Measurements from ENCODE around the gene MED13L.
"Not testable (repeated sequence)": the region's sequence is repeated elsewhere in the genome, so short reads cannot be mapped to it uniquely, and the experiment has no call there.

Gene MED13L

DNA sequence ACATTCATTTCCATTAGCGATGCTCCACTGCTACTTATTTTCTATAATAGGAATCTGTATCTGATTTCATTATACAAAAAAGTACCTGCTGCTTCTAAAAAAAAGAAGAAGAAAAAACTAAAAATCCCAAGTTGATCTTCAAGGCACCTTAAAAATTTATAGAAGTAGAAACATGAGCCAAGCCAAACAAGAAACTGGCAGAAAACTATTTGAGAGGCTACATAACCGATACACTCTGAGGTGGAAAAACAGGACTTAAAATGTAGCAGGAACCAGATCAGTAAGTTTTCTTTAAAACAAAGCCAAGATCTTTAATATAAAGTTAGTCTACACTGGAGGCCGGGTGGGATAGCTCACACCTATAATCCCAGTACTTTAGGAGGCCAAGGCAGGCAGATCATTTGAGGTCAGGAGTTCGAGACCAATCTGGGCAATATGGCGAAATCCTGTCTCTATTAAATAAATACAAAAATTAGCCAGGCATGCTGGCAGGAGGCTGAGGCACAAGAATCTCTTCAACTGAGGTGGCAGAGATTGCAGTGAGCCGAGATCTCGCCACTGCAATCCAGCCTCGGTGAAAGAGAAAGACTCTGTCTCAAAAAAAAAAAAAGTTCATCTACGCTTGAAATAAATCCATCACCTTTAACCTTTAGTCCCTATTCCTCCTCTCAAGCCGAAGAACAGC, 278.6 kb downstream of the MED13L start:
- no peak for DNase-seq

DNA sequence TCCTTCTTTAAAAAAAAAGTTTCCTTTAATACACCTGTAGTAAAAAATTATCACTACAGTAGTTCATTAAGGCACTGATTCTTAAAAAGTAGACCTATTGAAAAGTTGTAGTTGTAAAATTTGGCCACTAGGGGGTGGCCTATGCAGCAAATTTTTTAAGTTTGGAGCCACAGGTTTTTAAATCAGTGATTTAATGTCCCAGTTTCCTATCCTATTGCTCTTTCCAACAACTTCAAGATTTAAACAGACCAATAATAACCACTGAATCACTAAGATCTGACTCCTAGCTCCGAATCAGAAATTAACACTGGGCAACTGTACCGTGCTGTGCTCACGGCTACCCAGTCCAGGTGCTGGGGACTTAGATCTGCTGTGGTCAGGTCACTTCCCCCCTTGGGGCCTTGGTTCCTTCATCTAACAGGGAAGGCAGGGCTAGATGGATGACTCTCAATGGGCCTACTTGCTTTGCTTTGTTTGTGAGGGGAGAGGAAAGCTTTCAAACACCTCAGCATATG, 279.3 kb downstream of the MED13L start:
- DNase-seq: no peak

DNA sequence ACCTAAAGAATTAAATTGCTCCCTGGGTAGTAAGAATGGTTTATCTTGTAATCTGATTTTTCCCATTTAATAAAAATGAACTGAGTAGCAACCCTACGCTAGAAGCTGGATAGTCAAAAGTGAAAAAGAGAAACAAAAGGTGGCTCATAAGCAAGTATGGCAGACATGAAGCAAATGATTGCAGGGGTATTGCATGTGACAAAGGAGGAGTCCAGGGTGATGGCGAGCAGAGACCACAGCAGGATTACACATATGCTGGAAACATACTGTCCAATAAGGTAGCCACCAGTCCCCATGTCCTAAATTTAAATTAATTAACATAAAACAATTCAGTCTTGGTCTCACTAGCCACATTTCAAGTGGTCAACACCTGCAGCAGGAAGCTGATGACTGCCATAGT, 283.8 kb downstream of the MED13L start:
- DNase-seq: no peak

DNA sequence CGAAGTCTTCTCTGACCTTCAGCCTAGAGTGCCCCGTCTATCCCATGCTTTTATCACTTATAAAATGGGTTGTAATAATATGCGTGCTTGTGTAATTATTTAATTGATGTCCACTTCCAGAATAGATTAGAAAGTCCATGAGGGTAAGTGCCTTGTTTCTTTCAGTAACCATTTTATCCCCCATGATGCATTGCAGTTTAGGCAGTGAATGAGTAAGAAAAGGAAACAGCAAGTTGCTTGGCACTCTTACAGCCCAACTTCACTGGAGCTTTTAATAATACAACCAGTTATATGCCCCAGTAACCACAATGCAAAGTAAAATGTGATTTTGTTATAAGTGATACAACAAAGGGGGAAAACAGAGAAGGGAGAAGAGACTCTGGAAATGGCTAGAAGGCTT, 287.3 kb downstream of the MED13L start:
- DNase-seq: no peak

DNA sequence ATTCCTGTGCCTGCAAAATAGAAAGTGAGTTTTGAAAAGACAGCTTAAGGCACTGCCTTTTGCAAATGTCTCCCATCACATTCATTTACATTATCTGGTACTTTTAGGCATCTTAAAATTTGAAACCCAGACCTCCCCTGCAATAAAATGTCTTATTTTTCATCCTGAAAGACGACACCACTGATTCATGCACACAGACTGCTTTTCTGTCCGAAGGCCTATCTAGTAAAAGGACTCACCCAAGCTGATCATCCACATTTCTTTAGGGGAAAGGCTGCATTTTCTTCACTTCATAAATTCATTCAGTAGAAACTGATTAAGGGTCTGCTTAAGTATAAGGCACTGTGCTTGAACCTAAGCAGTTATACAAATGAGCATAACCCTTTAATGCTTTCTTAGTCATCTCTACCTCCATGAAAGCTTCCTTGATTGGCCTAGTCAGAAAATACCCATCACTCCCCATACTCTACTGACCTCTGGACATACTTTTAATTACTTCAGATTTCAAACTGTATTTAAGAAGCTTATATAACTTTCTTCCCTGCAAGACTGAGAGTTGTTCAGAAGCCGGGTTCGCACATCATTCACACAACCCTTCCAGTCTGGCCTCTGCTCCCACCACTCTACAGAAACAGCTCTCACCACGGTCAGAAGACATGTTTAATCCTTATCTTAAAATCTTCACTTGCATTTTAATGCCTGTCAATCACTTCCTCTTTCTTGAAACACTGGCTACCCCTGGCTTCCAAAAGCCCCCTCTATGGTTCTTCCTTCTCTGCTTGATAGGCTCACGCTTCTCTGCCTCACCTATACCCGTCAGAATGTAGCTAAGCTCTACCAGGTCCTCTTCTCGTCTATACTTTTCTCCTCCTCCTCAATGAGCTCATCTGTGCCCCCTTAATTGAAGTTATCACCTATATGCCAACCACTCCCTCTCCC, 288.6 kb downstream of the MED13L start:
- no peak for DNase-seq

DNA sequence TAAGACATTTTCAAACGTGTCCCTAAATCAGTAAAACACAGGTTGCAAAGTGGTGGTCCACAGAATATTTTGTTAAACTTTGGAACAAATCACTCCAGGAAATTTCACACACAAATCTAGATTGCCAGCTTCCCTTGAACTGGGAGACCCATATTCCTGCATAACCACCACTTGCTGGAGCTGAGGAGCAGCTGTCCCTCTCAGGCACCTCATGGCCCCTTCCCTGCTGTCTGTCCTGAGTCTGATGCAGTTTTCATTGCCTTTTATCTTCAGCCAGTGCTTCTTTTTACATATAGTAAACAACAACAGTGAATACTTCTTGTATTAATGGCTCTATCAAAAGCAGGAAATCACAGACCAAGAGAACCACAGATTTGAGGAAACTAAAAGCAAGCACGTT, 289.3 kb downstream of the MED13L start:
- DNase-seq: no peak

DNA sequence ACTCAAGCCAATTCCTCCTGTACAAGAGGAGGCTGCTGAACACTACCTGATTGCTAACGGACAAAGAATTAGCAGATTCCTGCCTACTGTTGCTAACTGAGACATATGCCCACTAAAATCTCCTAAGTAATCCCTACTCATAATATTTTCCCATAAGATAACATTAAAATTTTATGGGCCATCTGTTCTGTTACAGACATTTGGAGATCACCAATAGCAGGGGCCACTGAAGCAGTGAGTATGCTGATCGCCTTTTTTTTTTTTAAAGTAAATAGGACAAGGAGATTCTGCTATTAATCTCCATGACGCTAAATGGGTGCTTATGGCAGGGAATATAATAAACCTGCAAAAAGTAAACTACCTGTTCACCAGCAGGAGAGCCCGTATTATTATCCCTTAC, 292.9 kb downstream of the MED13L start:
- no peak for DNase-seq

DNA sequence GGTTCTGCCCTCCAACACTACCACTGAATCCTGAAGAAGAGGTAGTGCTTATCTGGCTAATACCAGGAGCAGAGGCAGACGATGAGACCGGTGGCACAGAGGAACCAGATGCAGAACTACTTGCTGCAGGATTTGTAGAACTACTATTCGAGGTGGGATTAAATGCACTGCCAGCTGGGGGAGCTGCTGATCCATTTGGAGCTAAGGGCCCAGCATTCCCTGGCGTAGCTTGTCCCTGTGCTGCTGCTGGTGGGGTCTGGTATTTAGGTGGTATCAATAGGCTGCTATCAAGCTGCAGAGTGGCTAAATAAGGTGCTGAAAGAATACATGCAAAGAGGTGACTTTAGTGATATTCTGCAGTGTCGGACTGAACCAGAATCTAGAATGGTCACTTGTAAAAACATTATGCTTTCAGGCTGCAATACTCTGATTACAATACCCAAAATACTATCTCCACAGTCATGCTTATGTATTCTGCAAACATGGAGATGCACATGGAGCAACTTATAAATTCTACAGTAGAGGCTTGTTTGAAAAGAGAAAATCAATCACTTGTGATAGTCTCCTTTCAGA, 294.2 kb downstream of the MED13L start:
- DNase-seq: no peak

DNA sequence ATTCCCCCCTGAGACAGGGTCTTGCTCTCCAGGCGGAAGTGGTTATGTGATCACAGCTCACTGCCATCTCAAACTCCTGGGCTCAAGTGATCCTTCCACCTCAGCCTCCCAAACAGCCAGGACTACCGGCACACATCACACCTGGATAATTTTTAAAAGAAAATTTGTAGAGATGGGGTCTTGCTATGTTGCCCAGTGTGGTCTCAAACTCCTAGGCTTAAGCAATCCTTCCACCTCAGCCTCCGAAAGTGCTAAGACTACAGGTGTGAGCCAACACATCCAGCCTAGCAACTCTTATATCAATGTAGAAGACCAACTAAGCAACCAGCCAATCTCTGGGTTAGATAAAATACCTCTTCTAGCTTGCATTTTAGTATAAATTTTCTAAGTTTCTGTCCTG, 297.2 kb downstream of the MED13L start:
- DNase-seq: no peak

DNA sequence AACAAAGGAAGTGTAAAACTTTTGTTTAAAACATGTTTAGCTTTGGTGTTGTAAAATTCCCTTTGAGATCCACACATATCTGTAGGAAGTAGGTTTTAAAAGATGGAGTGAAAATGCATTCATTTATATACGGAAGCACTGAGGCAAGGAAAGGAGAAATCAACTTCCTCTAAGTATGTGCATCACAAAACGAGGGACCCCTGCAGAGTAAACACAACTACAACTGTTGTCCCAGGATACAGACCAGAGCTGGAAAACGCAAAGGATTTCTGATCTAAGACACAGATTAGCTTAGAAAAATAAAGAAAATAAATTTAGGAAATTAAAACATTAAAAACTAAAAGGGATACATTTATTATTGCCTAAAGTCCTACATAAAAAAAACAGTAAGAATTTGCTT, 297.6 kb downstream of the MED13L start:
- no peak for DNase-seq

DNA sequence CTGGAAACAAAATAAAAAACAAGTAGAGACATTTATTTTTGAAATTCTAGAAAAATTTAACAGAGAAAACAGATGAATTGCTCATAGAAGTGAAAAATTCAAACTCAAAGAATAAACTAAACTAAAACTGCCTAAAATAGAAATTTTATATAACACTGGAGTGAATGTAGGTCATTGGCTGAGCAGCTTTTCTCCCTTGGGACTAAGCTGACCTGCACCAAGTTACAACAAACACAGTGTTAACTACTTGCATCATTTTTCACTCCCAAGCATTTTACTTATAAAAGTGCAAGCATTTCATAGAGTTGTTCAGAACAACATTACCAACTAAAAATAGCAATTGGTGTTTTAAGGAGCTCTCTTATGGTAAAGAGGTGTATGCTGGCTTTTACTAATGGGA, 298.1 kb downstream of the MED13L start:
- DNase-seq: no peak

DNA sequence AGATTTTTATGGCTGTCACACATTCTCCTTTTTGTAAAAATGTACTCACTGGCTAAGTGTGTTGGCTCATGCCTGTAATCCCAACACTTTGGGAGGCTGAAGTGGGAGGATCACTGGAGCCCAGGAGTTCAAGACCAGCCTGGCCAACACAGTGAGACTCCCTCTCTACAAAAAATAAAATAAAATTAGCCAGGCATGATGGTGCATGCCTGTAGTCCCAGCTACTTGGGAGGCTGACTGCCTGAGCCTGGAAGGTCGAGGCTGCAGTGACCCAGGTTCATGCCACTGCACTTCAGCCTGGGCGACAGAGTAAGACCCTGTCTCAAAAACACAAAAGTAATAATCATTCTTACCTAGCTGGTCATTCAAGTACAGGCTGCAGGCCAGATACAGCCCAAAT, 300.7 kb downstream of the MED13L start:
- not testable (repeated sequence) for DNase-seq

DNA sequence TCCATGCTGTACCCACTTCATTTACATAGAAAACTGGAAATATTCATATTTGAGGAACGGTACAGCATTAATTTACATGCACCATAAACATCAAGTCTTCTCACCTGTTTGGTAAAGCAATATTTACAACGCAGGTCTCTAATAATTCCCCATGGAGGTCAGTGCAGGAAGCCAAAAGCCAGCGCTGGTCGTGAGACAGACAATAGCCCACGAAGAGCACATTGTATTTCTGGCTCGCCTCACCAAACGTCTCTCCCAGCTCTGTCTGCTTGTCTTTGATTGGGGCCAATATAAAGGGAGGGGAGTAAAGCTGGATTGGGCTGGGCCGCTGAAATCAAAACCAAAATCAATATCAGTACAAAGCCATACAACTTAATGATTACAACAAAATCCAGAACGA, 302.1 kb downstream of the MED13L start:
- no peak for DNase-seq

DNA sequence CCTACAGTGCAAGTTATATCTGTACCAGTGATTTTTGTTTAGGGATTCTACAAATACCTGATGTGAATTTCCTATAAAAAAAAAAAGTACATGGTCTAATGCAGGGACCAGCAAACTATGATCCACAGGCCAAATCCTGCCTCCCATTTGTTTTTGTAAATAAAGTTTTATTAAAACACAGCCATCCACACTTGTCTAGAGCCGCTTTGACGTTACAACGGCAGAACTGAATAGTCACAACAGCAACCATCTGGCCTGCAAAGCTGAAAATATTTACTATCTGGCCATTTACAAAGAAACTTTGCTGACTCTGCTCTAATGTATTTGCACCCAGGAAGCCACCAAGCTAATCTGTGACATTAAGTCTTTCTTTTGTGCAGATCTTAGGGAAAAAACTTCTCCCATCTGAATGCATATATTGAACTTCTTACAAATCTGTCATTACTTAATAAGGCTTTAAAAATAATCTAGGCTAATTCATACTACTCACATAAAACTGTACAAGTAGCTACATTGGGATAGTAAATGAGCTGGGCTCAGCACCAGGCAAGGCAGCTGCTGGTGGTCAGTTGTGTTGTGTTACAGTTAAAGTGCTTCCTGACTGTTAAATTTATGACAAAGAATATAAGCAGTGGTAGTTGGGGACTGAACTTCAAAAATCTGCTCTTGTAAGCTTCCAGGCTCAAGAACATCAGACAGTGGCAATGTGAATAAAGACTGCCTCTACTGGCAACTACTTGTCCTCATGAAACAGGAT, 303.3 kb downstream of the MED13L start:
- no peak for DNase-seq

DNA sequence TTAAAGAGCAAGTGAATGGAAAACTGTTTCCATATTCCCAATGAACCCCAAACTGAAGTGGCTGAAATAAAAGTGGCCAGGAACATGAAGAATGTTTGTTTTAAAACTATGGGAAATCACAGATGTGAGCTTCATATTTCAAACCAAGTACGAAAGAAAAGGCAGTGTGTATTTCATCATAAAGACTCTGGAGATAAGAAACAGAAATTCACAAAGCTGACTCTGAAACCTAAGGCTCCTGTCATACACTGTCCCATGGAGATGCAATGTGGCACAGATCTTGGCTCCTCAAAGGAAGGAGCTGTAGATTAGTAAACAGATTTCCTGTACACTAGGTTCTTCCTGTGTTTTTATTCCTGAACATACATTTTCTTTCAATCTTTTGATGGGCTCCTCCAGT, 304.4 kb downstream of the MED13L start:
- no peak for DNase-seq

DNA sequence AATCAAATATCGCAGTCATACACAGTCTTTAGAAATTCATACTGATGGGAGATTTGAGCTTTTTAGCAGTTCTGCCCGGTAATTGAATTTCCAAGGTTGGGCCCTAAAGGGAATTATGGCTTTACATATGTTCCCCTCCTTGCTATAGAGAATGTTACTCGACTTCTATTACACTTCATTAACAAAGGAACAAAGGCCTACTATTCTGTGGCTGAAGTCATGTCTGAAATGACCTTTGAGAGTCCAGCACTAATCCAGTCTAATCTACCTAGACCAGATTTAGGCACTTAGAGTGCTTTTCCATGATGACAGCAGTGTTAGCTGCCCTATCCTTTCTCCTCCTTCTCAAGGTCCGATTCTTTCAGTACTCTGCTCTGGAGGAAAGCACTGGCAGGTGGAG, 305.3 kb downstream of the MED13L start:
- DNase-seq: no peak

DNA sequence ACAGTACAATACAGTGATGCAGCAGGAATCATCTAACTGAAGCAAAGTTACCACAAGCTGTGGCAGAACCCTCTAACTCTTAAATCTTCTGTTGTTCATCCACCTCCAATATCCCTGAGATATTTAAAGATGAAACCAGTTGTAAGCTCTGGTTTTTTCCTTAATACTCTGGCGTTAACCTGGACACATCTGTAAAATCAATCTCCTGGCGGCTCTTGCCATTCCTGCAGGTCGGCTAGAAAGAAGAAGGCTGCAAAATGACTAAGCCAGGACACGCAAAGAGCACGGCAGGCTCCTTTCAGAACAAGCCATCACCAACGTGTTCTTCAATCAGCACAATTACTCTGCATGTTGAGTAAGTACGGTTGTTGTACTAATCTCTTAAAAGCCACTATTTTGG, 309.3 kb downstream of the MED13L start:
- DNase-seq: no peak

DNA sequence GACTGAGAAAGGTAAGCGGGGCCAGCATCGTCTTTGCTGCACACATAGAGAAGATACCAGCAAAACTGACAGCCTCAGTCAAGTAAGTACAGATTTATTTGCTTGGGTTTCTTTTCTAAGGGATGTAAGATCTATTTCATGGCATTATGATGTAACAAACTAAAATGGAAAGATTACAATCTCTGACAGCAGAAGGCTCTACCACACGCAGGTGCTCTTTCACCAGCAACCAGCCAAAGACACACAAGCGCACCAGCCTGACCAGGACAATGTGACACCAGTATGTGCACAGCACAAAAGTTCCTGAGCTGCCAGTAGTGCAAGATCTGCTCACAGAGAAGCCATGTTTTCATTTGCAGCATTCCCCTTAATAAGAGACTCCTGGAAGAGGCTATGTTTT, 311.1 kb downstream of the MED13L start:
- no peak for DNase-seq

DNA sequence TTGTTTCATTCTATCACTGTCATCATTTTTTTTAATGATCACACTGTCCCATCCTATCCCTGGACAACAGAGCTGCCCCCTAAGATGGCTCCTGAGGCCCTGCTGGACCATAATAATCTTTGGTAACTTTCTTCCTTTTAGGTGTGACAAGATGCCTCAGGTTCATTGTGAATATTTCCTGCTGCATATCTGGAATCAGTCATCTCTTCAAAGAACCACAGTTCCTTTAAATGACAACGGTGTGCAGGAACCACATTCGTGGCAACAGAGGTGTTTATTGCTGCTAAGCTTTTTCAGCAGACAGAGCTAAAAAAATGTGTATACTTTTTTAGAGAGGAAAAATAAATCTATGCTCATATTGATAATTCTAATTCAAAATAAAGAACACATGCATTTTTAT, 312.9 kb downstream of the MED13L start:
- no peak for DNase-seq

DNA sequence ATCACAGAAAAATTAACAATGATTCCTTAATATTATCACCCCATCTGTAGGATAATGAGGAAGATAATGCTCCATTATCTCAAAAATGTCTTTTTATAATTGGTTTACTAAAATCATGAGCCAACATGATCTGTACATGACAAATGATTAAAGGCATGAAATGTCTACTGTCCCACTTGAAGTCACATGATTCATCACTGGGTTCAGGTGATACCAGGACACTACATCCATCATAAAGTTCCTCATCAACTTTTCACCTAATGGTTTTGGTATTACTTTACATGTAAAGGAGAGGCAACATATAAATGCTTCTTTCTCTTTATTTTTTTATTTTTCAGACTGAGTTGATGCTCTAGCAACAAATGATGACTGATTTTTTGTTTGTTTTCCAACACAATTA, 313.3 kb downstream of the MED13L start:
- DNase-seq: no peak

DNA sequence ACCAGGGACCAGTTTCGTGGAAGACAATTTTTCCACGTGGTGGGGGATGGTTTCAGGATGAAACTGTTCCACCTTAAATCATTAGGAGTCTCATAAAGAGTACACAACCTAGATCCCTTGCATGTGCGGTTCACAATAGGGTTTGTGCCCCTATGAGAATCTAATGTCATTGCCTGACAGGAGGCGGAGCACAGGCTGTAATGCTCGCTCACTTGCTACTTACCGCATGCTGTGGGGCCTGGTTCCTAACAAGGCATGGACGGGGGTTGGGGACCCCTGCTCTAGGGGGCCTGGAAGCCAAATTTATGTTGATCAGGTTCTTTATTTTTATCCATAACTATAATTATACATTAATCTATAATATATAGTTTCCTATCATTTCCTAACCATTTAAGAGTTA, 315.3 kb downstream of the MED13L start:
- no peak for DNase-seq

DNA sequence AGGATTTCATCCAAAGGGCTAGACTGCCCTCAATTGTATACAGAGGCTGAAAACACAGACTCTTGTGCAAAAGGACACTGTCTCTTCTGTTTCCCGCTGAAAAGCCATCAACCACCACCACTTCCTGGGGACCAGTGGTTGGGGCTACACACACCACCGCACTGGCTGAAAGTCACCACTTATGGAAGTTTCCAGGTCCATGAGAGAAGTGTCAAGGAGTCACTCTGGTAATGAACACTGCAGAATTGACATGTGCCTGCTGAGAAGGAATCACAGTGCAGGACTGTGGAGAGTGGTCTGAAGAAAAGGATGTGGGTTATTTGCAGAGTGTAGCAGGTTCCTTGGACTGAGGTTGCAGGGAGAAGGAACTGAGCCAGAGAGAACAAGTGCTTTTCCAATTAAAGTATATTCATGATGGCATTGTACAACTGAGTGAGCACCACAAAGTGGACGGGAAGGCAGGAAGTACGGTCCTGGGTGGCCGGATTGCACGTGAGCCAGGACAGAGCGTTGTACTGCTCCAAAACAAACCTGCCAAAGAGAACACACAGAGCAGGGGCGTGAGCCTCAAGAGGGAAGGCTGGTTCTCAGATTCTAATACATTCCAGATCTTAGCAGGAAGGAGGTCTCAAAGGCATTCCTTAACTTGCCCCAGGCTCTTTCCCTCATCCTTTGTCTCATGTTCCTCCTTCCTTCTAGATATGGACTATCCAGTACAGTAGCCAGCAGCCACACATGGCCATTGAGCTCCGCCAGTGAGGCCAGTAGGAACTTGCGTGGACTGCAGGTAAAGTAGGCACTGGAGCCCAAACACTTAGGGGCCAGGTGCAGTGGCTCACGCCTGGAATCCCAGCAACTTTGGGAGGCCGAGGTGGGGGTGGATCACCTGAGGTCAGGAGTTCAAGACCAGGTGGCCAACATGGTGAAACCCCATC, 316.4 kb downstream of the MED13L start:
- DNase-seq: no peak
